B cell (primary cell): ENCODE data around the gene SERPINE2. TPM values are rescaled to one million over a fixed set of nuclear protein-coding genes. Genes with fewer than 3 reads are reported as not detected.
A peak's percentile ranks its signal among the peaks of the same experiment; 100 is the strongest.

ENCODE experiments used
- ATAC-seq: fragments of 200-7000 bp; cut with Tn5 transposase; one replicate; pipeline ENCODE4 v1.10.0; 2021; ENCODE audit warnings: low read depth, mild to moderate bottlenecking, moderate number of reproducible peaks, moderate library complexity
- CTCF ChIA-PET: fragments of 350-600 bp; sonication (Branson Sonifier 250); formaldehyde crosslinking; loops from one replicate; lab custom pipeline; 2021; ENCODE audit warnings: antibody characterized with exemption, inconsistent platforms; lab: Charles Lee
- POLR2A ChIA-PET: fragments of 350-600 bp; sonication (Branson Sonifier 250); formaldehyde crosslinking; loops from one replicate; lab custom pipeline; 2021; ENCODE audit warnings: antibody characterized with exemption; lab: Charles Lee
- DNase-seq: peaks from one replicate; pipeline ENCODE4 v3.0.0; 2013
- H2AFZ ChIP-seq: 2 replicates; pipeline ENCODE4 v1.6.1; 2012; ENCODE audit warnings: mild to moderate bottlenecking, low read depth, low read length; ENCODE audit not compliant: insufficient read depth, poor library complexity, severe bottlenecking
- H3K27ac ChIP-seq, 2 donors: 1 replicate in 1 of 2; 2 replicates in 1 of 2; pipeline ENCODE4 v1.5.1; 2012 to 2013; ENCODE audit warnings: low read length in 2 of 2, mild to moderate bottlenecking in 2 of 2, moderate library complexity in 1 of 2
- H3K27me3 ChIP-seq, 4 experiments: fragments of 200-600 bp in 1 of 4; sonication (generic) in 1 of 4; replicated peaks in 1 of 4; 1 replicate in 2 of 4; 2 replicates in 2 of 4; pipeline versions ENCODE4 v1.6.1 to v1.7.0; 2013 to 2016; ENCODE audit warnings: low read length in 3 of 4, mild to moderate bottlenecking in 2 of 4, mixed read lengths in 1 of 4, moderate library complexity in 1 of 4; ENCODE audit not compliant: insufficient read depth in 4 of 4, control insufficient read depth in 3 of 4; ENCODE audit errors: control extremely low read depth in 1 of 4
- H3K36me3 ChIP-seq, 2 experiments: replicated peaks in 1 of 2; 1 replicate in 1 of 2; 2 replicates in 1 of 2; pipeline versions ENCODE4 v1.6.1 to v1.7.1; 2013; ENCODE audit warnings: low read length in 1 of 2; ENCODE audit not compliant: insufficient read depth in 2 of 2, control insufficient read depth in 1 of 2; ENCODE audit errors: control extremely low read depth in 1 of 2, extremely low read depth in 1 of 2
- H3K4me1 ChIP-seq, 2 donors: fragments of 200-600 bp in 1 of 2; sonication (generic) in 1 of 2; 1 replicate in 1 of 2; 2 replicates in 1 of 2; pipeline versions ENCODE4 v1.5.1 to v1.6.1; 2013 to 2017; ENCODE audit warnings: low read length in 2 of 2; ENCODE audit not compliant: control insufficient read depth in 2 of 2, insufficient read depth in 2 of 2
- H3K4me2 ChIP-seq: replicated peaks from 2 replicates; pipeline ENCODE3; 2012; ENCODE audit warnings: mild to moderate bottlenecking, low read depth, low read length; ENCODE audit not compliant: poor library complexity, severe bottlenecking
- H3K4me3 ChIP-seq, 5 experiments: fragments of 200-600 bp in 1 of 5; sonication (generic) in 1 of 5; 1 replicate in 3 of 5; 2 replicates in 2 of 5; pipeline versions ENCODE4 v1.5.1 to v1.7.0; 2011 to 2016; ENCODE audit warnings: low read length in 4 of 5, mild to moderate bottlenecking in 4 of 5, low read depth in 2 of 5, control low read depth in 1 of 5, moderate library complexity in 1 of 5; ENCODE audit not compliant: insufficient read depth in 1 of 5; ENCODE audit errors: control extremely low read depth in 1 of 5, extremely low read depth in 1 of 5
- H3K79me2 ChIP-seq: fragments of 200-600 bp; sonication (generic); one replicate; pipeline ENCODE4 v1.6.0; 2016; ENCODE audit warnings: low read length; ENCODE audit not compliant: control insufficient read depth, insufficient read depth
- H3K9ac ChIP-seq: fragments of 200-600 bp; sonication (generic); 2 replicates; pipeline ENCODE4 v1.6.1; 2017; ENCODE audit warnings: mild to moderate bottlenecking, low read length, moderate library complexity
- H3K9me3 ChIP-seq, 3 donors: one replicate each; pipeline versions ENCODE4 v1.6.1 to v1.7.1; 2013; ENCODE audit warnings: low read length in 2 of 3; ENCODE audit not compliant: control insufficient read depth in 2 of 3, insufficient read depth in 1 of 3; ENCODE audit errors: control extremely low read depth in 1 of 3
- H4K20me1 ChIP-seq: 2 replicates; pipeline ENCODE4 v1.6.0; 2012; ENCODE audit warnings: mild to moderate bottlenecking, low read length; ENCODE audit not compliant: insufficient read depth, control insufficient read depth, poor library complexity, severe bottlenecking
- H3K27ac Mint-ChIP-seq: one replicate; pipeline ENCODE4 v1.8.0; 2021; ENCODE audit warnings: mixed read lengths
- H3K27me3 Mint-ChIP-seq: one replicate; pipeline ENCODE4 v1.8.0; 2021; ENCODE audit warnings: mixed read lengths
- H3K4me1 Mint-ChIP-seq: one replicate; pipeline ENCODE4 v1.8.0; 2021; ENCODE audit warnings: mixed read lengths
- H3K4me3 Mint-ChIP-seq: one replicate; pipeline ENCODE4 v1.8.0; 2021; ENCODE audit warnings: mixed read lengths
- H3K9me3 Mint-ChIP-seq: one replicate; pipeline ENCODE4 v1.8.0; 2022; ENCODE audit warnings: mixed read lengths; ENCODE audit not compliant: insufficient read depth
- CTCF ChIP-seq: fragments of 200-600 bp; IDR thresholded peaks from one replicate; pipeline ENCODE4 v1.8.0; 2022; ENCODE audit warnings: antibody characterized with exemption, mild to moderate bottlenecking
- EZH2 ChIP-seq: IDR thresholded peaks from 2 replicates; pipeline ENCODE4 v1.6.1; 2012; ENCODE audit warnings: borderline replicate concordance, low read depth, mild to moderate bottlenecking, moderate library complexity, low read length; ENCODE audit not compliant: insufficient read depth, poor library complexity, severe bottlenecking
- WGBS: methylation state at CpG from one replicate; pipeline ENCODE4 v1.1.5; 2013; ENCODE audit warnings: missing lambda C conversion rate; ENCODE audit not compliant: insufficient coverage; 5-methylcytosine and 5-hydroxymethylcytosine counted together
- intact Hi-C: fragments of 100-400 bp; cut with micrococcal nuclease; formaldehyde crosslinking; loops from one replicate; pipeline ENCODE4 v1.10.0; 2022
- polyA plus RNA-seq: library from polyadenylated mRNA; depleted of rRNA; stranded (reverse); fragments of >200 nt; gene quantifications from 2 replicates; pipeline ENCODE4 v1.2.3, GENCODE V29; 2012
- total RNA-seq, 2 donors: library from RNA; stranded (reverse); fragments of 120-200 nt in 1 of 2; gene quantifications; 1 replicate in 1 of 2; 2 replicates in 1 of 2; pipeline versions ENCODE4 v1.2.3 to v1.2.4, GENCODE V29; 2013 to 2022

SERPINE2 gene
- total and polyA plus RNA-seq, 2 donors (not counting 1 experiment from before 2014, with no cell fraction given): 0.45 to 1.8 TPM

DNA sequence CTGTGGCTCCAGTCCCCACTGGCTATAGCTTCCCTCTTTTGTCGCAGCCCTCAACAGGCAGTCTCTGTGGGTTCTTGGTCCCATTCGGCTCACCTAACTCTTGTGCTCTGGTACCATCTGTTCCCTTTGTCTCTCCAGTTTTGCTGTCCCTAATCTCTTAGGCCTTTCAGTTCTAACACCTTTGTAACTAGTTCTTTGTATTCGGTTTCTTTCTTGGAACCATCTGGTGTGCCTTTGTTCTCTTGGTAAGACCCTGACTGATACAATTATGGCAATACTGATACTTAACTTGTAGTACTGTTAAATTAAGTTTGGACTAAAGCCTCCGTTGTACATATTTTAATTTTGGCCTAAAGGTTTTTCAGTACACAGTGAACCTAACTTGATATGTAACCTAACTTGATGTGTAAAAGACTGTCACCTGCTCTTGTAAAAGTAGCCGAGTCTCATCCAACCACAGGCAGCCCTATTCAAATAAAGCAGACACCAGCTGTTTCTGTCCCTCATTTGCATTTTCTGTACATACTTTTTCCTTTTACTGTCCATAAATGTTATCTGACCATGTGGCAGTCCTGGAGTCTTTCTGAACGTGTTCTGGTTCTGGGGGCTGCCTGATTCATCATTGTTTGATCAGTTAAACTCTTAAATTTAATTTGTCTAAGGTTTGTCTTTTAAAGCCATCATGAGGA is 86.7 kb downstream of the SERPINE2 start:
- H3K27me3 Mint-ChIP-seq: no peaks in the 10 kb centered on the region
- H3K27ac ChIP-seq: peak overlapping the region; percentile 55 to 79
- peak overlapping the region; percentile 61 for H3K4me2 ChIP-seq
- peak overlapping the region; percentile 52 for H3K9ac ChIP-seq
- DNase-seq (peak; percentile 65), ATAC-seq (peak; percentile 31)
- peaks cover 37 to 44% of the 10 kb centered on the region in 2 donors for H3K4me1 ChIP-seq
- no peaks in the 10 kb centered on the region for H3K9me3 ChIP-seq
- peaks cover 56% of the 10 kb centered on the region for H3K4me1 Mint-ChIP-seq
- H3K27ac Mint-ChIP-seq: peak overlapping the region; percentile 84
- H3K79me2 ChIP-seq: peaks cover 41% of the 10 kb centered on the region
- H3K27me3 ChIP-seq: no peaks in the 10 kb centered on the region
- TF ChIP-seq CTCF (no peak), EZH2 (no peak)
- no peaks in the 10 kb centered on the region for H3K36me3 ChIP-seq
- ChIA-PET POLR2A (interaction anchor here (1.5 kb wide), 1 partner anchor 9 kb away, joined by 3 read pairs; no protein-coding TSS in a partner anchor), CTCF (interaction anchor here (0.9 to 1.0 kb wide), 2 partner anchors 18 to 172 kb away, joined by 3 read pairs; no protein-coding TSS in a partner anchor)
- peak overlapping the region; percentile 79 for H2AFZ ChIP-seq
- intact Hi-C loops: loop anchor here (10.0 kb wide), 1 partner anchor 1298 kb away; the partner anchor contains the start of gene FARSB
- H3K4me3 ChIP-seq: peak overlapping the region in 3 of 5 experiments; percentile 13 to 57 (median 42)
- H4K20me1 ChIP-seq: no peaks in the 10 kb centered on the region
- H3K4me3 Mint-ChIP-seq: peak overlapping the region; percentile 64
- H3K9me3 Mint-ChIP-seq: no peaks in the 10 kb centered on the region
- 76% methylated on average over 2 of the region's 6 CpGs for WGBS
